Measurements from ENCODE around the gene BLOC1S3. TPM values are rescaled to one million over a fixed set of nuclear protein-coding genes. Genes with fewer than 3 reads are reported as not detected.

BLOC1S3 gene
- total and polyA plus RNA-seq, 2 of the 13 experiments (the other 11 are each of a cell fraction or from before 2014, with no cell fraction given) = 4.3 to 4.8 TPM

DNA sequence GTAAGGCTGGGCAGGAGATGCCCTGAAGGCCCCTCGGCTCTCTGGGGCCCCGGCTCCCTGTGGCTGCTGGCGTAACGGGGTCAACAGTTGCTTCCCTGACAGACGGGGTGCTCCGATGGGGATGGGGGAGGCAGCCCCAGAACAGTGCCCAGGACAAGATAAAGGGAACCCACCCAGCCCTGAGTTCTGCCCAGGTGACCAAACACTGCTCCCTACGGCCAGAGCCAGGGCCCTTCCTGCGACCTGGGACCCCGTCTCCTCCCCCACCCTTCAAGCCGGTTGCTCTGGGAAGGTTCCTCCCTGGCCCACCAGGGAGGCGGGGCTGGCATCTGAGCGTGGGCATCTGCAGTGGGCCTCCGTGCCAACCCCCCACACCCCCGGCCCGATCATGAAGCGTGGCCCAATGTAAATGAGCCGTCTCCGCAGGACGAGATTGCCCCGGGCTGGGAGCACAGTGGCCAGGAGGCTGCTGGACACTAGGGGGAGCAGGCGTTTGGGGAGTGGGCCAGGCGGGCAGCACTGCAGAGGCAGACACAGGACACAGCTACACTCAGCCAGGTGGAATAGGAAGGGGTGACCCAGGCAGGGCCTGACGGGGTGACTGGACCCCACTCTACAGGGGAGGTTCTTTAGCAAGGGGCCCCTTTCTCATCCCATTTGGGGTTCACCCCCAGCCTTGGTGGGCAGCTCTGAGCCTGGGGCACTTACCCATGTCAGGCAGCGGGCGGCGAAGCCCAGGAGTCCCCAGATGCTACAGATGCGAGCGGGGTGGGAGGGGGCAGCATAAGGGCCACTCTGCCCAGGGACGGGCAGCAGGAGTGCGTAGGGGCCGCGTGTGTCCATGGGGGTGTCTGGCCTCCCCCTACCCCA lies 16.6 kb upstream of the BLOC1S3 start:
- H3K9ac ChIP-seq (ENCODE audit: insufficient read depth, low read depth, low read length) = no peak overlapping the region
- FAIRE-seq (no peak), ATAC-seq (peak; percentile 69), DNase-seq (ENCODE audit: low spot score) (no peak)
- in situ Hi-C loops (cut with HindIII; ENCODE audit: extremely low pct_ligation_motif_present, low pct_unique_long_range_greater_than_20kb) = no loop called here
- H3K9me3 ChIP-seq (ENCODE audit: low read length) = no peaks in the 10 kb centered on the region
- H3K4me1 ChIP-seq (ENCODE audit: insufficient read depth, low read length) = peaks cover 91% of the 10 kb centered on the region
- CTCF ChIA-PET (ENCODE audit: low intra/inter-chr PET ratio, low total read pairs) = interaction anchor here (1.8 kb wide), 1 partner anchor 26 kb away, joined by 8 read pairs; no protein-coding TSS in a partner anchor
- POLR2A ChIA-PET = interaction anchor here (0.6 kb wide), 1 partner anchor 21 kb away, joined by 3 read pairs; no protein-coding TSS in a partner anchor
- H3K27me3 ChIP-seq (ENCODE audit: control insufficient read depth in 1 of 2, insufficient read depth in 2 of 2, low read length in 2 of 2) = peaks cover 12 to 45% of the 10 kb centered on the region in 2 experiments; a peak in 4 of 5 replicates
- no peaks in the 10 kb centered on the region for H3K36me3 ChIP-seq (replicated peaks in 1 of 2; ENCODE audit: control insufficient read depth in 1 of 2, insufficient read depth in 2 of 2, low read length in 2 of 2)
- no peaks in the 10 kb centered on the region for H3K79me2 ChIP-seq (ENCODE audit: insufficient read depth, low read length)
- H3K4me2 ChIP-seq (ENCODE audit: low read depth, low read length) = peak overlapping the region; percentile 42; the same call in 1 of the 2 replicates
- H2AFZ ChIP-seq (ENCODE audit: low read length) = no peak overlapping the region
- peak overlapping the region in 1 of 3 experiments; percentile 6; a peak in 1 of 6 replicates for H3K4me3 ChIP-seq (replicated peaks in 1 of 3; ENCODE audit: insufficient read depth in 1 of 3, low read depth in 2 of 3, low read length in 3 of 3)
- H3K27ac ChIP-seq (ENCODE audit: extremely low read length, insufficient read depth, low read length) = no peak overlapping the region
- intact Hi-C loops (cut with micrococcal nuclease; ENCODE audit: unreplicated experiment) = no loop called here
- no peaks in the 10 kb centered on the region for H4K20me1 ChIP-seq (ENCODE audit: insufficient read depth, low read length)
- 0% methylated on average over 4 of the region's 32 CpGs for WGBS (ENCODE audit: low lambda C conversion rate)
- no TSS peak for BruUV-seq (replicated peaks)
- TF ChIP-seq, protein P1, sequence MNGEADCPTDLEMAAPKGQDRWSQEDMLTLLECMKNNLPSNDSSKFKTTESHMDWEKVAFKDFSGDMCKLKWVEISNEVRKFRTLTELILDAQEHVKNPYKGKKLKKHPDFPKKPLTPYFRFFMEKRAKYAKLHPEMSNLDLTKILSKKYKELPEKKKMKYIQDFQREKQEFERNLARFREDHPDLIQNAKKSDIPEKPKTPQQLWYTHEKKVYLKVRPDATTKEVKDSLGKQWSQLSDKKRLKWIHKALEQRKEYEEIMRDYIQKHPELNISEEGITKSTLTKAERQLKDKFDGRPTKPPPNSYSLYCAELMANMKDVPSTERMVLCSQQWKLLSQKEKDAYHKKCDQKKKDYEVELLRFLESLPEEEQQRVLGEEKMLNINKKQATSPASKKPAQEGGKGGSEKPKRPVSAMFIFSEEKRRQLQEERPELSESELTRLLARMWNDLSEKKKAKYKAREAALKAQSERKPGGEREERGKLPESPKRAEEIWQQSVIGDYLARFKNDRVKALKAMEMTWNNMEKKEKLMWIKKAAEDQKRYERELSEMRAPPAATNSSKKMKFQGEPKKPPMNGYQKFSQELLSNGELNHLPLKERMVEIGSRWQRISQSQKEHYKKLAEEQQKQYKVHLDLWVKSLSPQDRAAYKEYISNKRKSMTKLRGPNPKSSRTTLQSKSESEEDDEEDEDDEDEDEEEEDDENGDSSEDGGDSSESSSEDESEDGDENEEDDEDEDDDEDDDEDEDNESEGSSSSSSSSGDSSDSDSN (CRISPR knock-in tag; IDR thresholded peaks at IDR 0.05) = peak; percentile 43; the same call in 1 of the 2 replicates
- peak; percentile 74; the same call in 1 of the 2 replicates for TF ChIP-seq ZNF274 (CRISPR knock-in tag; IDR thresholded peaks at IDR 0.05)
- TF ChIP-seq, protein P2, sequence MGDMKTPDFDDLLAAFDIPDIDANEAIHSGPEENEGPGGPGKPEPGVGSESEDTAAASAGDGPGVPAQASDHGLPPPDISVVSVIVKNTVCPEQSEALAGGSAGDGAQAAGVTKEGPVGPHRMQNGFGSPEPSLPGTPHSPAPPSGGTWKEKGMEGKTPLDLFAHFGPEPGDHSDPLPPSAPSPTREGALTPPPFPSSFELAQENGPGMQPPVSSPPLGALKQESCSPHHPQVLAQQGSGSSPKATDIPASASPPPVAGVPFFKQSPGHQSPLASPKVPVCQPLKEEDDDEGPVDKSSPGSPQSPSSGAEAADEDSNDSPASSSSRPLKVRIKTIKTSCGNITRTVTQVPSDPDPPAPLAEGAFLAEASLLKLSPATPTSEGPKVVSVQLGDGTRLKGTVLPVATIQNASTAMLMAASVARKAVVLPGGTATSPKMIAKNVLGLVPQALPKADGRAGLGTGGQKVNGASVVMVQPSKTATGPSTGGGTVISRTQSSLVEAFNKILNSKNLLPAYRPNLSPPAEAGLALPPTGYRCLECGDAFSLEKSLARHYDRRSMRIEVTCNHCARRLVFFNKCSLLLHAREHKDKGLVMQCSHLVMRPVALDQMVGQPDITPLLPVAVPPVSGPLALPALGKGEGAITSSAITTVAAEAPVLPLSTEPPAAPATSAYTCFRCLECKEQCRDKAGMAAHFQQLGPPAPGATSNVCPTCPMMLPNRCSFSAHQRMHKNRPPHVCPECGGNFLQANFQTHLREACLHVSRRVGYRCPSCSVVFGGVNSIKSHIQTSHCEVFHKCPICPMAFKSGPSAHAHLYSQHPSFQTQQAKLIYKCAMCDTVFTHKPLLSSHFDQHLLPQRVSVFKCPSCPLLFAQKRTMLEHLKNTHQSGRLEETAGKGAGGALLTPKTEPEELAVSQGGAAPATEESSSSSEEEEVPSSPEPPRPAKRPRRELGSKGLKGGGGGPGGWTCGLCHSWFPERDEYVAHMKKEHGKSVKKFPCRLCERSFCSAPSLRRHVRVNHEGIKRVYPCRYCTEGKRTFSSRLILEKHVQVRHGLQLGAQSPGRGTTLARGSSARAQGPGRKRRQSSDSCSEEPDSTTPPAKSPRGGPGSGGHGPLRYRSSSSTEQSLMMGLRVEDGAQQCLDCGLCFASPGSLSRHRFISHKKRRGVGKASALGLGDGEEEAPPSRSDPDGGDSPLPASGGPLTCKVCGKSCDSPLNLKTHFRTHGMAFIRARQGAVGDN (CRISPR knock-in tag; IDR thresholded peaks at IDR 0.05) = peak; percentile 55
- TF ChIP-seq, protein P3, sequence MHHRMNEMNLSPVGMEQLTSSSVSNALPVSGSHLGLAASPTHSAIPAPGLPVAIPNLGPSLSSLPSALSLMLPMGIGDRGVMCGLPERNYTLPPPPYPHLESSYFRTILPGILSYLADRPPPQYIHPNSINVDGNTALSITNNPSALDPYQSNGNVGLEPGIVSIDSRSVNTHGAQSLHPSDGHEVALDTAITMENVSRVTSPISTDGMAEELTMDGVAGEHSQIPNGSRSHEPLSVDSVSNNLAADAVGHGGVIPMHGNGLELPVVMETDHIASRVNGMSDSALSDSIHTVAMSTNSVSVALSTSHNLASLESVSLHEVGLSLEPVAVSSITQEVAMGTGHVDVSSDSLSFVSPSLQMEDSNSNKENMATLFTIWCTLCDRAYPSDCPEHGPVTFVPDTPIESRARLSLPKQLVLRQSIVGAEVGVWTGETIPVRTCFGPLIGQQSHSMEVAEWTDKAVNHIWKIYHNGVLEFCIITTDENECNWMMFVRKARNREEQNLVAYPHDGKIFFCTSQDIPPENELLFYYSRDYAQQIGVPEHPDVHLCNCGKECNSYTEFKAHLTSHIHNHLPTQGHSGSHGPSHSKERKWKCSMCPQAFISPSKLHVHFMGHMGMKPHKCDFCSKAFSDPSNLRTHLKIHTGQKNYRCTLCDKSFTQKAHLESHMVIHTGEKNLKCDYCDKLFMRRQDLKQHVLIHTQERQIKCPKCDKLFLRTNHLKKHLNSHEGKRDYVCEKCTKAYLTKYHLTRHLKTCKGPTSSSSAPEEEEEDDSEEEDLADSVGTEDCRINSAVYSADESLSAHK (CRISPR knock-in tag; IDR thresholded peaks at IDR 0.05; ENCODE audit: borderline replicate concordance) = no peak
- no peak for TF ChIP-seq HMG20A (CRISPR knock-in tag; IDR thresholded peaks at IDR 0.05; ENCODE audit: borderline replicate concordance)
- TF ChIP-seq FOXJ3 (CRISPR knock-in tag; IDR thresholded peaks at IDR 0.05; ENCODE audit: borderline replicate concordance) = no peak
- TF ChIP-seq MED1 (CRISPR knock-in tag; IDR thresholded peaks at IDR 0.05) = no peak
- TF ChIP-seq ZFX (CRISPR knock-in tag; IDR thresholded peaks at IDR 0.05; ENCODE audit: low read depth) = peak; percentile 47; the same call in 1 of the 2 replicates
- TF ChIP-seq, protein P4, sequence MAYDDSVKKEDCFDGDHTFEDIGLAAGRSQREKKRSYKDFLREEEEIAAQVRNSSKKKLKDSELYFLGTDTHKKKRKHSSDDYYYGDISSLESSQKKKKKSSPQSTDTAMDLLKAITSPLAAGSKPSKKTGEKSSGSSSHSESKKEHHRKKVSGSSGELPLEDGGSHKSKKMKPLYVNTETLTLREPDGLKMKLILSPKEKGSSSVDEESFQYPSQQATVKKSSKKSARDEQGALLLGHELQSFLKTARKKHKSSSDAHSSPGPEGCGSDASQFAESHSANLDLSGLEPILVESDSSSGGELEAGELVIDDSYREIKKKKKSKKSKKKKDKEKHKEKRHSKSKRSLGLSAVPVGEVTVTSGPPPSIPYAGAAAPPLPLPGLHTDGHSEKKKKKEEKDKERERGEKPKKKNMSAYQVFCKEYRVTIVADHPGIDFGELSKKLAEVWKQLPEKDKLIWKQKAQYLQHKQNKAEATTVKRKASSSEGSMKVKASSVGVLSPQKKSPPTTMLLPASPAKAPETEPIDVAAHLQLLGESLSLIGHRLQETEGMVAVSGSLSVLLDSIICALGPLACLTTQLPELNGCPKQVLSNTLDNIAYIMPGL (CRISPR knock-in tag; IDR thresholded peaks at IDR 0.05; ENCODE audit: borderline replicate concordance in 1 of 2, low read depth in 1 of 2) = peak in 1 of 2 experiments; percentile 61; a peak in 1 of 4 replicates
- peak; percentile 95 for TF ChIP-seq XRCC5 (optimal IDR thresholded peaks at IDR 0.05; ENCODE audit: low read length)

Data from HepG2 (cell line).